PFSK-1 (cell line): ENCODE results near the gene H2BK1.

Experiments used
- FOXP2 ChIP-seq: optimal IDR thresholded peaks from 2 replicates; pipeline ENCODE3; 2011; ENCODE audit warnings: borderline replicate concordance, control low read depth, inconsistent platforms; ENCODE audit not compliant: insufficient read depth; ENCODE audit errors: extremely low read length, extremely low read depth
- POLR2AphosphoS5 ChIP-seq: IDR thresholded peaks from 2 replicates; pipeline ENCODE4 v1.6.1; 2012; ENCODE audit warnings: low read depth, mild to moderate bottlenecking, control low read depth, low read length, moderate library complexity
- REST ChIP-seq, 2 experiments: IDR thresholded peaks; 2 replicates each; pipeline versions ENCODE4 v1.6.1 to v1.8.0; 2011 to 2012; ENCODE audit warnings: low read depth in 2 of 2, low read length in 2 of 2, control low read depth in 1 of 2, inconsistent platforms in 1 of 2, mild to moderate bottlenecking in 1 of 2, moderate library complexity in 1 of 2; ENCODE audit not compliant: insufficient read depth in 1 of 2
- SIN3A ChIP-seq: IDR thresholded peaks from 2 replicates; pipeline ENCODE4 v1.6.1; 2012; ENCODE audit warnings: mild to moderate bottlenecking, low read length, moderate library complexity, borderline replicate concordance; ENCODE audit not compliant: insufficient read depth
- TAF1 ChIP-seq: IDR thresholded peaks from 2 replicates; pipeline ENCODE4 v1.6.1; 2012; ENCODE audit warnings: low read length, control low read depth, borderline replicate concordance; ENCODE audit not compliant: insufficient read depth

Gene H2BK1

DNA sequence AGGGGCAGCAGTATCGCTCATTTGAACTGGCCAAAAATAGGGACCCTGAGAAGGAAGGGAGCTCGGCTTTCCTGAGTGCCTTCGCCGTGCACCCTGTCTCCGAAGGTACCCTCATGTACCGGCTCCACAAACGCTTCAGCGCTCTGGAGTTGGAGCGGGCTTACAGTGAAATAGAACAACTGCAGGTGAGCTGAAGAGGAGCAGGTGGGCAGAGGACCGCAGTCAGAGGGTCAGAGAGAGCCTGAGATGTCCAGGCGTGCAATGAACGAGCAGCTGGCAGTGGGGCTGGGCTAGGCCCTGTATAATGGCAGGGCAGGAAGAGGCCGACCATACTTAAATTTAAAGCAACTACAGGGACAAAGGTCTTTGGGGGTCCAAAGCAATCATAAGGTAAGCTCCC, 26.1 kb upstream of the H2BK1 start:
- TF ChIP-seq TAF1, result no peak
- TF ChIP-seq FOXP2, result no peak

DNA sequence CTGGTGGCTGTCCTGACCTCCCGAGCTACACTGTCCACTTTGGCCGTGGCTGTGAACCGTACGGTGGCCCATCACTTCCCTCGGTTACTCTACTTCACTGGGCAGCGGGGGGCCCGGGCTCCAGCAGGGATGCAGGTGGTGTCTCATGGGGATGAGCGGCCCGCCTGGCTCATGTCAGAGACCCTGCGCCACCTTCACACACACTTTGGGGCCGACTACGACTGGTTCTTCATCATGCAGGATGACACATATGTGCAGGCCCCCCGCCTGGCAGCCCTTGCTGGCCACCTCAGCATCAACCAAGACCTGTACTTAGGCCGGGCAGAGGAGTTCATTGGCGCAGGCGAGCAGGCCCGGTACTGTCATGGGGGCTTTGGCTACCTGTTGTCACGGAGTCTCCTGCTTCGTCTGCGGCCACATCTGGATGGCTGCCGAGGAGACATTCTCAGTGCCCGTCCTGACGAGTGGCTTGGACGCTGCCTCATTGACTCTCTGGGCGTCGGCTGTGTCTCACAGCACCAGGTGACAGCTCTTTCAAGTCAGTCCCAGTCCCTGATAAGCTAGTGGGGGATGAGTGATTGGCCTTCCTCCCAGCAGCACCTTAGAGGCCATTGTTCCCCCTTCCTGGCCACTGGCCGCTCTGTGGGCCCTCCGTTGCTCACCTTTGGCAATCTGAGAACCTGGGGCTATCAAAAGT, 25.0 kb upstream of the H2BK1 start:
- no peak for TF ChIP-seq FOXP2
- TF ChIP-seq SIN3A, result no peak

DNA sequence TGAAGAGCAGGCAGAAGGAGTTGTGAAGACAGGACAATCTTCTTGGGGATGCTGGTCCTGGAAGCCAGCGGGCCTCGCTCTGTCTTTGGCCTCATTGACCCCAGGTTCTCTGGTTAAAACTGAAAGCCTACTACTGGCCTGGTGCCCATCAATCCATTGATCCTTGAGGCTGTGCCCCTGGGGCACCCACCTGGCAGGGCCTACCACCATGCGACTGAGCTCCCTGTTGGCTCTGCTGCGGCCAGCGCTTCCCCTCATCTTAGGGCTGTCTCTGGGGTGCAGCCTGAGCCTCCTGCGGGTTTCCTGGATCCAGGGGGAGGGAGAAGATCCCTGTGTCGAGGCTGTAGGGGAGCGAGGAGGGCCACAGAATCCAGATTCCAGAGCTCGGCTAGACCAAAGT, 23.5 kb upstream of the H2BK1 start:
- no peak for TF ChIP-seq REST (IDR thresholded peaks at IDR 0.05; ENCODE audit: insufficient read depth in 1 of 2, low read depth in 2 of 2, low read length in 2 of 2)

- TF ChIP-seq POLR2AphosphoS5 (no peak), TAF1 (peak; percentile 28; the same call in 1 of the 2 replicates)
Observed at GRCh38 chr7:151232917-151233701, 22.8 kb upstream of the H2BK1 start.

DNA sequence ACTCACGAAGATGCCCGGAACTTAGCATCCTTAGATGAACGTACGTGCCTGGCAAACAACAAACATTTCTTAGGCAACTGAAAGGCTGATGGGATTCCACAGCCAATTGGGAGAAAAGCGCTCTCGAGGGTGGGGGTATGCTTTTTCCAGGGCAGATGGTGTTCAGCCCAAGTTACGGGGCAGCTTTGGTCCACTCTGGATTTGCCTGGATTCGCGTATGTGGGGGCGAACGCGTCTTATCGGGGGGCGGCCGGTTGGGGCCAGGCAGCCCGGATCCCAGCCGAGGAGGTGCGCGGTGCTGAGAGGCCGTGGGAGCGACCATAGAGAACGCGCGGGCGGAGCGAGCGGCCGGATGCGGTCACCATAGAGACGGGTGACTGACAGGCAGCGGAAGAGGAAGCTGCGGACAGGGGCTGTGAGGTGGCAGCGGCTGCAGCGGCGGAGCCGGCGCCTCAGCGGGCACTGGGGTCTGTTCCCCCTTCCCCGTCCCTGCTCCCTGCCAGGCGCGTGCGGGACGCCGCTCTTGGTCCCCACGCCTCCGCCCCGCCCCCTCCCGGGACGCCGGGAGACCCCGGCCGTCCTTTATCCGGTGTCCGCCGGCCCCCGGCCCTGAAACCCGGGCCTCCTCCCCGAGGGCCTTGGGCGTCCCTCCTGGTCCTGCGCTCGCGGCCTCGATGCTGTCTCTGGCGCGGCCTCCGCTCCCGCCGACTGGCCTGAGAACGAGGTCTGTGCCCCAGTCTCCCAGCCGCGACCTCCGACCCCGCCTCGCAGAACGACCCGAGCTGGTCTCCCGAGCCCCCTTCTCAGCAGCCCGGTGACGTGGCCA, 22.0 kb upstream of the H2BK1 start, which contains the start of gene CHPF2:
Gene CHPF2 (plus strand): TSS at position 393 of the 826 bp plus-strand sequence. CDS start 1,529 bp downstream, outside the sequence.
- 0 out of 4 replicates have a peak, but pooled peaks of 1 of the 2 experiments have one; percentile 30 for TF ChIP-seq REST (IDR thresholded peaks at IDR 0.05; ENCODE audit: insufficient read depth in 1 of 2, low read depth in 2 of 2, low read length in 2 of 2)
- peak; percentile 76; the same call in 1 of the 2 replicates for TF ChIP-seq TAF1
- peak; percentile 90 for TF ChIP-seq FOXP2
- TF ChIP-seq SIN3A, result no peak
- peak; percentile 90 for TF ChIP-seq POLR2AphosphoS5

- TF ChIP-seq TAF1 (no peak), REST (IDR thresholded peaks at IDR 0.05; ENCODE audit: insufficient read depth in 1 of 2, low read depth in 2 of 2, low read length in 2 of 2) (no peak), FOXP2 (no peak)
Observed at GRCh38 chr7:151231080-151231479, 20.8 kb upstream of the H2BK1 start.
